ENCODE results near the gene ANKS6.

DNA sequence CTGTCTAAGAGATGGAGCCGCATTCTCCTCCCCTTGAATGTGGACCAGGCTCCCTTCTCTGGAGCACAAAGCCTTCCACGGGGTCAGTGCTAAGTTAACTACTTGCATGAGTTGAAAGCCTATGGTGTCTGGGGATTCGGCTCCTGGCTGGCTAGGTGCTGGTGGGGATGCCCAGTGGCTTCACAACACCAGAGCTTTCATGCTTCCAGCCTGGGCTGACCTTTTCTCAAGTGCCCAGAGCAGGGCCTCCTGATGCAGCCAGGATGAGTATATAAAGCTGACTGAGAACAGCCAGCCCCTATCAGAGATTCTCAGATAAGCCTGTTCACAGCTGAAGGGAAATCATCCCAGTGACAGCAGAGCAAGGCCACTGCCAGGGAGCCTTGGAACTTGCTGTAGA lies 22.9 kb upstream of the ANKS6 start:
- TF ChIP-seq, protein P1, sequence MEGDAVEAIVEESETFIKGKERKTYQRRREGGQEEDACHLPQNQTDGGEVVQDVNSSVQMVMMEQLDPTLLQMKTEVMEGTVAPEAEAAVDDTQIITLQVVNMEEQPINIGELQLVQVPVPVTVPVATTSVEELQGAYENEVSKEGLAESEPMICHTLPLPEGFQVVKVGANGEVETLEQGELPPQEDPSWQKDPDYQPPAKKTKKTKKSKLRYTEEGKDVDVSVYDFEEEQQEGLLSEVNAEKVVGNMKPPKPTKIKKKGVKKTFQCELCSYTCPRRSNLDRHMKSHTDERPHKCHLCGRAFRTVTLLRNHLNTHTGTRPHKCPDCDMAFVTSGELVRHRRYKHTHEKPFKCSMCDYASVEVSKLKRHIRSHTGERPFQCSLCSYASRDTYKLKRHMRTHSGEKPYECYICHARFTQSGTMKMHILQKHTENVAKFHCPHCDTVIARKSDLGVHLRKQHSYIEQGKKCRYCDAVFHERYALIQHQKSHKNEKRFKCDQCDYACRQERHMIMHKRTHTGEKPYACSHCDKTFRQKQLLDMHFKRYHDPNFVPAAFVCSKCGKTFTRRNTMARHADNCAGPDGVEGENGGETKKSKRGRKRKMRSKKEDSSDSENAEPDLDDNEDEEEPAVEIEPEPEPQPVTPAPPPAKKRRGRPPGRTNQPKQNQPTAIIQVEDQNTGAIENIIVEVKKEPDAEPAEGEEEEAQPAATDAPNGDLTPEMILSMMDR (conservative IDR thresholded peaks at IDR 0.05; ENCODE audit: low read depth, low read length): no peak
- no peak for TF ChIP-seq POLR2A (IDR thresholded peaks at IDR 0.05; ENCODE audit: low read depth, low read length)

All from IMR-90 (cell line).